SK-N-MC (cell line): ENCODE measurements around the gene COL16A1.
A peak's percentile ranks its signal among the peaks of the same experiment; 100 is the strongest.

ENCODE experiments used
- DNase-seq: peaks from one replicate; pipeline ENCODE4 v3.0.0-alpha.2; 2011; ENCODE audit warnings: low read depth, low spot score
- H3K27ac ChIP-seq: fragments of 200-600 bp; sonication (generic); 2 replicates; pipeline ENCODE4 v1.5.1; 2016; ENCODE audit warnings: mixed run types
- H3K36me3 ChIP-seq: fragments of 200-600 bp; sonication (generic); 2 replicates; pipeline ENCODE4 v1.6.1; 2017; ENCODE audit warnings: antibody characterized with exemption, low read length, mixed read lengths; ENCODE audit not compliant: insufficient read depth
- H3K4me3 ChIP-seq: fragments of 200-600 bp; sonication (generic); 2 replicates; pipeline ENCODE4 v1.5.1; 2016
- H3K9ac ChIP-seq: fragments of 200-600 bp; sonication (generic); 2 replicates; pipeline ENCODE4 v1.8.0; 2017; ENCODE audit warnings: mixed run types, mixed read lengths; ENCODE audit not compliant: insufficient read length
- H3K9me3 ChIP-seq: fragments of 200-600 bp; sonication (generic); 2 replicates; pipeline ENCODE4 v1.6.1; 2017; ENCODE audit warnings: low read depth, mild to moderate bottlenecking, antibody characterized with exemption, low read length, moderate library complexity, mixed read lengths
- EZH2 ChIP-seq: fragments of 200-600 bp; sonication (generic); IDR thresholded peaks from one replicate; pipeline ENCODE4 v1.6.1; 2017; ENCODE audit warnings: antibody characterized with exemption
- FOXP2 ChIP-seq: optimal IDR thresholded peaks from 2 replicates; pipeline ENCODE3; 2011; ENCODE audit warnings: mild to moderate bottlenecking, moderate library complexity; ENCODE audit not compliant: insufficient read depth; ENCODE audit errors: extremely low read length, control extremely low read depth
- POLR2AphosphoS5 ChIP-seq: IDR thresholded peaks from 2 replicates; pipeline ENCODE4 v1.6.1; 2012; ENCODE audit warnings: mild to moderate bottlenecking, low read depth, low read length, borderline replicate concordance

COL16A1 gene

DNA sequence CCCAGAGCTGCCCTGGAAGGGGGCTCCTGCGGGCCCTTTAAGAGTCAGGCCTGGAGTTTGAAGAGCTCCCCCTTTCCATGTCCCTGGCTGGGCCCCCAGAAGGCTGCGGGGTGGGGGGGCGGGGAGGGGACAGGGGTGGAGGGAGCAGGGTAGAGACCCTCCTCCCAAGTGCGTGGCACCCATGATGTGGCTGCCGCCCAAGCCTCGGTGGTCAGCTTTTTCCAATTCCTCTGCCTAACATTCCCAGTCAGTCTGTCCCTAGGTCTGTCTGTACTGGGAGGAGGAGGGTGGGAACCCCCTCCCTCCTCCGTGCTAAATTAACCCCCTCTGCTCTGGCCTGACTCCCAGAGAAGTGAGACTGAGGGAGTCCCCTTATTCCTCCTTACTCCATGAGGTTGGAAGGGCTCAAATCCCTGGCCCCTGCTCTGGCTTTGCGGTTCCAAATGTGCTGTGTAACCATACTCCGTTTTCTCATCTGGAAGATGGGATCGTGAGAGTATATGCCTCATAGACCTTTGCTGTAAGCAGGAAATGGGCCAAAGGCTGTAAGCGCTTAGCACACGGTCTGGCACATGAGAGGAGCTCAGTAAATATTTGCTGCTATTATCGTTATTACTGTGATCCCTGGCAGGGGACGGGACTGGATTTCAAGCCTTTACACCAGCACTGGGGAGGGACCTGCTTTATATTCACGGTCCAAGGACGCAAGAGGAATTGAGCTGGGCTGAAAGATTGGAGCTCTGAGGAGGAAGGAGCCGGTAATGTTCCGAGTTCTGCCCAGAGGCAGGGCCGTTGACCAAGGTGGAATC, 658 bp upstream of the COL16A1 start:
- Histone ChIP-seq H3K9ac (peak overlapping the region; percentile 85), H3K9me3 (no peaks in the 10 kb centered on the region), H3K27ac (peak overlapping the region; percentile 99), H3K36me3 (peaks cover 23% of the 10 kb centered on the region), H3K4me3 (peak overlapping the region; percentile 85)
- DNase-seq: no peak
- no peak; the same call in 1 of the 2 replicates for TF ChIP-seq POLR2AphosphoS5
- TF ChIP-seq EZH2: no peak
- TF ChIP-seq FOXP2: no peak

DNA sequence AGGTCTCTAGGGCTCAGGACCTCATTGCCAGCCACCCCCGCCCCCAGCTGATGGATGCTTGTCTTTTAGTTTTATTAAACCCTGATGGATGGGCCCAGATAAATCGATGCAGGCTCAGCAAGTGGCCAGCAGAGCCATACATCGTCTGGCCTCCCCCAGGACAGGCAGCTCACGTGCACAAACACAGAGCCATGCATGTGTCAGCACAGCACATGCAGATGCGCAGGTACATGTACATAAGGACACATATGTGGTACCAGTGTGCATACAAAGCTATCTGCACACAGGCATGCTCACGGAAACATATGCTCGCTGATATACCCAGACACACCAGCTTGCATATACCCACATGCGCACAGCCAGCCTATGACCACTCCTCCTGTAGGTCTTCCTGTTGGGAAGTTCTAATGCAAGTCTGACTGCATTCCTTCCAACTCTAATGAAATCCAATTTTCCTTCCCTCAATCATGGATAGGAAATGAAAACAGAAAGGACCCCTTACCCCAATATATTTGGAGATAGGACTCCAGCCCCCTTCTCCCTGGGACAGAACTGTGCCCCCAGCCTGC, 897 bp downstream of the COL16A1 start:
- H3K9ac ChIP-seq: peak overlapping the region; percentile 85
- H3K27ac ChIP-seq: peak overlapping the region; percentile 99
- peak overlapping the region; percentile 85 for H3K4me3 ChIP-seq
- DNase-seq: no peak
- no peaks in the 10 kb centered on the region for H3K9me3 ChIP-seq
- TF ChIP-seq POLR2AphosphoS5: no peak
- no peak for TF ChIP-seq EZH2
- TF ChIP-seq FOXP2: no peak
- H3K36me3 ChIP-seq: peaks cover 38% of the 10 kb centered on the region

DNA sequence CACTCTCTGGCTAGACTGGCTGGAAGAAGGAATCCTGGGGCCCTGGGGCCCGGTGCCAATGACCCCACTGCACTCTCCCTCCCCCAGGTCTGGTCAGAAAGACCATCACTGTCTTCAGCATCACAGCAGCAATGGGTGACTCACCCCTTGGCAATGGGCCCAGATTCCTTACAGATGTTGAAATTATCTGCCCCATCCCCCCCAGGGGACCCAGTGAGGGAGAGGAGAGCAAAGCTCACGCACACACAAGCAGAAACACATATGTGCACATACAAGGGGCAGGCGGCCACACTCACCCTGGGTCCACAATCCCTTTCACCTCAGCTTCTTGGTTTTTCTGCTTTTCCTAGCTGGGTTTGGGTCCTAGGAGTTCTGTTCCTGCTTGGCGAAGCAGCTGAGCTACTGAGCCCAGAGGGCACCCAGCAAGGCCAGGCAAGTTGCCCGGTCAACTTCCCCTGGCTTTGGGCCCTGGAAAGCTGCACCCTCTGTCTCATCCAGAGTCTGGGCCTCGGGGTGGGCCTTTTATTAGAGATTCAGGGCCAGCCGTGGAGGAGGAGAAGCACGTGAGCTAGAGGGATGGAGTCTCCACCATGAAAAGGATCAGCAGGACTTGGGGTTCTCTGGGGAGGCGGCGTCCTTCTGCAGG, 2.6 kb downstream of the COL16A1 start:
- H3K9ac ChIP-seq: peak overlapping the region; percentile 85
- peak; percentile 69 for DNase-seq
- peaks cover 55% of the 10 kb centered on the region for H3K36me3 ChIP-seq
- TF ChIP-seq EZH2 (no peak), POLR2AphosphoS5 (peak; percentile 30; the same call in 1 of the 2 replicates)
- peak overlapping the region; percentile 85 for H3K4me3 ChIP-seq
- H3K9me3 ChIP-seq: no peaks in the 10 kb centered on the region
- peak overlapping the region; percentile 72 for H3K27ac ChIP-seq

DNA sequence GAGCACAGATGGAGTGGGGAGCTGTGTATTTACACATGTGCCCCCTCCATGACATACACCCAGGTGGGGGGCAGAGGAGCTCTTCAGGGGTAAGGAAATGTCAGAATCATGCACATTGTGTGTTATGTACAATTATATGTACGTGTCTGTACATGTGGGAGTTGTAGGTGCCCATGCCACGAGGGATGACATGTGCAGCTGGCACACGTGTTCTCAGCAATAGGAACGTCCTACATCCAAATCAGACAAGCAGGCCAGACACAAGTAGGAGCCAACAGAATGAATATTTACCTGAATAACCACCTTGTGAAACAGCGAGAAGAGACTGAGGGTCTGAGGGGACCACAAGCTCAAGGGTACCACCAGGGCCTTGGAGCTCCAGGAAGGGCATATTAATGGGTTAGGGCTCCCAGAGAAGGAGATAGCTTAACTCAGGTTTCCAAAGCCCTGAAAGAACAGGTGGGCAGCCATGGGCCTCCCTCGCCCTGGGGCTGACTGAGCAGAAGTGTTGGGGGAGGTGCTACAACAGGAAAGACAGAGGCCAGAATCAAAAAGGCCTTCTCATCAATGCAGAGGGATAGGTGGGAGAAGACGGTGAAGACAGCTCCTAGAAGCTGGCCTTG, 3.2 kb downstream of the COL16A1 start:
- H3K4me3 ChIP-seq: peak overlapping the region; percentile 85
- no peak for DNase-seq
- peak overlapping the region; percentile 58; the same call in 1 of the 2 replicates for H3K27ac ChIP-seq
- TF ChIP-seq FOXP2: no peak
- no peak for TF ChIP-seq POLR2AphosphoS5
- no peak for TF ChIP-seq EZH2
- H3K9me3 ChIP-seq: no peaks in the 10 kb centered on the region
- H3K9ac ChIP-seq: no peak overlapping the region
- H3K36me3 ChIP-seq: peaks cover 58% of the 10 kb centered on the region

DNA sequence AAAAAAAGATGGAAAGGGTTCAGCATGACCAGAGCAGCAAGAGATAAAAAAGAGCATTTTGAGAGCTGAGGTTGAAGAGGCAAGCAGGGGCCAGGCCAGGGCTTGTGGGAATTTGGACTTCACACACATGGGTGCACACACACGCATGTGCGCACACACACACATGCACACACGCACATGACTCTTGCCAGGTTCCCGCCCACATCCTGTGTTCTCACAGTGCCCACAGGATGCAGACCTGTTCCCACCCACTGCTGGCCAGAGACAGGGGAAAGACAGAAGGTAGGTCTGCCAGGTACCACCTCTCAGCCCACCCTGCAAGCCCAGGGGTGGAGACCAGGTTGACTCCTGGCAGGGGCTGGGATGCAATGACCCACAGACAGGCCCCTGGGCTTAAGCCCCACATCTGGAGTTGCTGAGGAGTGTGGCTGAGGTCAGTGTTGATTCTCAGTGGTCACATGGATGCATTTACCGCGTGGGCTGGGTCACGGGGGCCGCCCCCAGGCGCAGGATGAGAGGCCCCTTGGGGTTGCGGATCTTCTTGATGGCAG, 4.4 kb downstream of the COL16A1 start:
- Histone ChIP-seq H3K36me3 (peaks cover 67% of the 10 kb centered on the region), H3K27ac (no peak overlapping the region)

DNA sequence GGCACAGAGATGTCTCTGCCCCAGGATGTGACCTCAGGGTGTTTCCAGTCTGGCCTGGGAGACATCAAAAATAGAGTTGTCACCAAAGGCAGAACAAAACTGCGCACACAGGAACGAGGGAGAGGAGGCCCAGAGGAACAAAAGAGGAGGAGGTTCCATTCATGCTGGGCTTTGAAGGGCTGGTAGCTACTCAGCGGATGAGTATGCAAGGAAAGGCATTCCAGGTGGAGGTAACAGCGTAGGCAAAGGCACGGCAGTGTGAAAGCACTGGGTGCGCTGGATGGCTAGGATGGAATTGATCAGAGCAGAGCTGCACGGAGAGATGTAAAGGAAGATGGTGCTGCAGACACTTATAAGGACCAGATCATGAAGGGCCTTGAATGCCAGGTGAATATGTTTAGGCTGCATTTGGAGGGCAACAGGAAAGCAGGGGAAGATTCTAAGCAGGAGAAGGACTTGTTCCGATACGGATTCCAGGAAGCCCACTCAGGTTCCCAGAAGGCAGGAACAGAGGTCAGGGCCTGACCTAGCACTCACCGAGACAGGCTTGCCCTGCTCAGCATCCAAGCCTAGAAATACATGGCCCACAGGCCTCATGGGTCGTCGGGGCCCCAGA, 6.3 kb downstream of the COL16A1 start:
- DNase-seq: no peak
- Histone ChIP-seq H3K9me3 (no peaks in the 10 kb centered on the region), H3K9ac (no peak overlapping the region), H3K27ac (no peak overlapping the region), H3K4me3 (no peak overlapping the region), H3K36me3 (peaks cover 87% of the 10 kb centered on the region)
- TF ChIP-seq EZH2: no peak
- no peak for TF ChIP-seq FOXP2
- no peak for TF ChIP-seq POLR2AphosphoS5

More for the DNA sequence above, 4.4 kb downstream of the COL16A1 start:
- TF ChIP-seq FOXP2 (no peak), POLR2AphosphoS5 (no peak), EZH2 (no peak)
- Histone ChIP-seq H3K9ac (no peak overlapping the region), H3K4me3 (no peak overlapping the region), H3K9me3 (no peaks in the 10 kb centered on the region)
- DNase-seq: no peak

DNA sequence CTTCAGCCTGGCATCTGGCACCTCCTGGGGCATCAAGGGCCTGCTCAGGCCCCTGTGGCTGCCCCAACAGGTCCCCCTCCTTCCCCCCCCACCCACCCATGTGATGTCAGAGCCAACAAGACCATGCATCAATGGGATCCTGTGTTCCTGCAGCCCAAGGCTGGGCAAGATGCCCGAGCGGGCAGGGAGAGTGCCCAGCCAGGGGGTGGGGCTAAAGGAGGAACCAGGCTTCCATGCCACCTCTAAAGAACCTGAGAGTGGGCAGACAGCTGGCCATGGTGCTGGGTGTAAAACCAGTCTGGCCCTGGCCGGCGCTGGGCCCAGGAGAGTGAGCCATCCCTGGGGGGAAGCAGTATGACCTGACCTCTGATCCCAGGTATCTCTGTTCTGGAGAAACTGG, 7.6 kb downstream of the COL16A1 start:
- H3K9ac ChIP-seq: no peak overlapping the region
- TF ChIP-seq EZH2 (no peak), POLR2AphosphoS5 (no peak), FOXP2 (no peak)
- peaks cover 87% of the 10 kb centered on the region for H3K36me3 ChIP-seq
- H3K9me3 ChIP-seq: no peaks in the 10 kb centered on the region
- no peak overlapping the region for H3K27ac ChIP-seq
- no peak overlapping the region for H3K4me3 ChIP-seq
- no peak for DNase-seq

DNA sequence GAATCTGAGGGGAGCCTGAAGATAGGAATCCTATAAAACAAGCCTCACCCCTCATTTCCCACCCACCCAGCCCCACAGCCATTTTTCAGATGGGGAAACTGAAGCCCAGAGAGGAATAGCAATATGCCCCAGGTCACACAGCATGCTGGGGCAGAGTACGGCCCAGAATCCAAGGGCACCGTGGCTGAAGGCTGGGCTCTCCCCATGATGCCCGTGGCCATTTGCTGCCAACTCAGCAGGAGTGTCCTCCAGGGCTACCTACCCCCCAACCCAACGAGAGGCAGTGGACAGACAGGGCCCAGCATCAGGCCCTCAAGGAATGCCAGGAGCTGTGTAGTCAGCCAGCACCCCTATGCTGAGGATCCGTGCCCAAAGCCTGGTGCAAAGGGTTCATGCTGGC, 8.5 kb downstream of the COL16A1 start:
- Histone ChIP-seq H3K27ac (no peak overlapping the region), H3K36me3 (peaks cover 87% of the 10 kb centered on the region), H3K4me3 (no peak overlapping the region), H3K9ac (no peak overlapping the region), H3K9me3 (no peaks in the 10 kb centered on the region)
- DNase-seq: no peak
- no peak for TF ChIP-seq POLR2AphosphoS5
- TF ChIP-seq FOXP2: no peak
- no peak for TF ChIP-seq EZH2
